Prostate gland (tissue), 2 donors: ENCODE measurements around the gene INTS14.

Experiments
- CTCF ChIP-seq, 4 experiments: fragments of 200-600 bp in 2 of 4; fragments of 450-650 bp in 2 of 4; sonication (generic) in 2 of 4; IDR thresholded peaks; 1 replicate in 3 of 4; 2 replicates in 1 of 4; pipeline ENCODE4 v1.5.1; 2016 to 2019; ENCODE audit warnings: antibody characterized with exemption in 4 of 4, mild to moderate bottlenecking in 2 of 4, moderate library complexity in 2 of 4
- POLR2A ChIP-seq: fragments of 450-650 bp; IDR thresholded peaks from one replicate; pipeline ENCODE4 v1.6.1; 2016; ENCODE audit warnings: antibody characterized with exemption, mild to moderate bottlenecking
- POLR2AphosphoS5 ChIP-seq: sonication (generic); formaldehyde crosslinking; IDR thresholded peaks from one replicate; pipeline ENCODE4 v1.6.1; 2017; ENCODE audit warnings: antibody characterized with exemption

GRCh38 chr15:65547841-65548240 is 63.1 kb downstream of the INTS14 start:
- TF ChIP-seq CTCF (IDR thresholded peaks at IDR 0.05), result no peak
- no peak for TF ChIP-seq POLR2A
- no peak for TF ChIP-seq POLR2AphosphoS5
